Fibroblast of upper back skin (primary cell): ENCODE results near the gene IQSEC3.

ENCODE experiments used
- DNase-seq: peaks from one replicate; pipeline ENCODE4 v3.0.0-alpha.2; 2013

IQSEC3 gene

DNA sequence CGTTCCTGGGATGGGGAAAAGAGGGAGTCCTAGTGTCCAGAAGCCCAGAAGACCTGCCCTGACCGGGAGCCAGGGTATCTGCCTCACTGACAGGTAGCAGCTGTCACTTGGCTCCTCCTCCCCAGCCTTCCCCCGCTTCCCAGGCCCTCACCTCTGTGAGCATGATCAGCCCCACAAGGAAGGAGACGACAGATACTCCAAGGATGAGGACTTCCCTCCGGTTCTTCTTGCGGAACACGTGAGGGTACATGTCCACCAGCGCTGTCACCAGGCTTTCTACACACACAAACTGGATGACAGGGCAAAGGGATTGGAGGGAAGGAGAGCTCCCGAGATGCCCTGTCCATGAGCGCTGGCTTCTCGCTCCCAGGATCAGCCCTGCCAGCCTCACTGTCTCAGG lies 157.3 kb downstream of the IQSEC3 start:
- DNase-seq = no peak

GRCh38 chr12:224330-224729 lies 157.8 kb downstream of the IQSEC3 start:
- DNase-seq = no peak

GRCh38 chr12:225012-225411 lies 158.4 kb downstream of the IQSEC3 start:
- DNase-seq = no peak

- DNase-seq = no peak
Observed at GRCh38 chr12:226401-226800, 159.8 kb downstream of the IQSEC3 start.

DNA sequence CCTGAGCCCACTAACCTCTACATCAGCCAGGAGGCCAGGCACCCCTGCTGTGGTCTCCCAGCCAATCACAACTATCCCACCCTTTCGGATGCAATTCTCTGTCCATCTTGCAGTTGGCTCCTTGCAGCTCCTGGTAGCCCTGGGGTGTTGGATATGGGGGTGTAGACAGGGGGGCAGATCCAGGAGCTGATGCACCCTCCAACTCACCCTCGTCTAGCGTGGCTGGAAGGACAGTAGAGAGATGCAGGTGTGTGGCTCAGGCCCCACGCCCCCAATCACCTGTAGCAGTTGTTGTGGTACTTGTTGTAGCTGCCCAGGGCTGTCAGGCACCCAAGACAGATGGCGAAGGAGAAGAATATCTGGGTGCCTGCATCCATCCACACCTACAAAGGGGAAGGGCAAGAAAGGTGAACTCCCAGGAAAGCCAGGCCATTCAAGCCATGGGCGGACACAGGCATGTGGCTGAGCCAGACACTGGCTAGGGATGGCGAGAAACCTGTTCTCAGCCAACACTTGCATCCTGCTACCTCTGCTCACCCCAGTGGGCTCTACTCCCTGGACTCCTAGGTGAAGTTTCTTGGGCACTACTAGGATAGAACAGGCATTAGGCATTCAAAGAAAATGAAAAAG lies 160.8 kb downstream of the IQSEC3 start:
- no peak for DNase-seq
